ENCODE results near the gene GNG7.

Gene GNG7

DNA sequence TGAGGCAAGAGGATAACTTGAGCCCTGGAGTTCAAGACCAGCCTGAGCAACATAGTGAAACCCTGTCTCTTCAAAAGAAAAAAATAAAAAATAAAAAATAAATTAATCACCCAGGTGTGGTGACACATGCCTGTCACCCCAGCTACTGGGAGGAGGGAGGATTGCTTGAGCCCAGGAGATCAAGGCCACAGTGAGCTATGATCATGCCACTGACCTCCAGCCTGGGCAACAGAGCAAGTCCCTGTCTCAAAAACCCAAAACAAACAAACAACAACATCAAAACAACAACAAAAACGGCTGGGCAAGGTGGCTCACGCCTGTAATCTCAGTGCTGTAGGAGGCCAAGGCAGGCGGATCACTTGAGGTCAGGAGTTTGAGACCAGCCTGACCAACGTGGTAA, 41.6 kb upstream of the GNG7 start:
- no peaks in the 10 kb centered on the region for H3K27me3 ChIP-seq (ENCODE audit: insufficient read depth, poor library complexity, severe bottlenecking)
- no peaks in the 10 kb centered on the region for H3K36me3 ChIP-seq (ENCODE audit: low read depth)
- H3K4me1 ChIP-seq (ENCODE audit: insufficient read depth, poor library complexity, severe bottlenecking): no peaks in the 10 kb centered on the region
- TF ChIP-seq, protein P1, sequence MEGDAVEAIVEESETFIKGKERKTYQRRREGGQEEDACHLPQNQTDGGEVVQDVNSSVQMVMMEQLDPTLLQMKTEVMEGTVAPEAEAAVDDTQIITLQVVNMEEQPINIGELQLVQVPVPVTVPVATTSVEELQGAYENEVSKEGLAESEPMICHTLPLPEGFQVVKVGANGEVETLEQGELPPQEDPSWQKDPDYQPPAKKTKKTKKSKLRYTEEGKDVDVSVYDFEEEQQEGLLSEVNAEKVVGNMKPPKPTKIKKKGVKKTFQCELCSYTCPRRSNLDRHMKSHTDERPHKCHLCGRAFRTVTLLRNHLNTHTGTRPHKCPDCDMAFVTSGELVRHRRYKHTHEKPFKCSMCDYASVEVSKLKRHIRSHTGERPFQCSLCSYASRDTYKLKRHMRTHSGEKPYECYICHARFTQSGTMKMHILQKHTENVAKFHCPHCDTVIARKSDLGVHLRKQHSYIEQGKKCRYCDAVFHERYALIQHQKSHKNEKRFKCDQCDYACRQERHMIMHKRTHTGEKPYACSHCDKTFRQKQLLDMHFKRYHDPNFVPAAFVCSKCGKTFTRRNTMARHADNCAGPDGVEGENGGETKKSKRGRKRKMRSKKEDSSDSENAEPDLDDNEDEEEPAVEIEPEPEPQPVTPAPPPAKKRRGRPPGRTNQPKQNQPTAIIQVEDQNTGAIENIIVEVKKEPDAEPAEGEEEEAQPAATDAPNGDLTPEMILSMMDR (IDR thresholded peaks at IDR 0.05; ENCODE audit: poor library complexity, severe bottlenecking): no peak
- no peaks in the 10 kb centered on the region for H3K9me3 ChIP-seq (ENCODE audit: severe bottlenecking)
- H3K4me3 ChIP-seq (ENCODE audit: severe bottlenecking): no peak overlapping the region
- ATAC-seq (ENCODE audit: low read depth): no peak
- no peak overlapping the region for H3K27ac ChIP-seq (ENCODE audit: poor library complexity, severe bottlenecking)
- DNase-seq (ENCODE audit: low spot score): no peak

DNA sequence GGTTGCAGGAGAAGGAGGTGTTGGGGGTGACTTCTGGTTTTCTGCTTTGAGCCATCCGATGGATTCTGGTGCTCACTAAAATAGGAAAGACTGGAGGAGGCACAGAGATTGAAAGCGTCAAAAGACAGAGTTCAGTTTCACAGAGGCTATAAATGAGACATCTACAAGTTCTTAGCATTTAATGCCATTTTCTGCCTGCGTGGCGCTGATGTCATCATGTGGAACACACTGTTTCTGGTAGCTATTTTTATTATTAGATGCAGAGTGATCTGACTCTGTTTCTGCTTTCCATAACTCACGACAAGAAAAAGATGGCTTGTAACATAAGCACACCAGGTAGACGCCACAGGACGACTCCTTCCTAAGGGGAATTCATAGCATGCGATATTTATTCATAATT, 40.6 kb upstream of the GNG7 start:
- H3K4me1 ChIP-seq (ENCODE audit: insufficient read depth, poor library complexity, severe bottlenecking): no peaks in the 10 kb centered on the region
- H3K27me3 ChIP-seq (ENCODE audit: insufficient read depth, poor library complexity, severe bottlenecking): no peaks in the 10 kb centered on the region
- H3K36me3 ChIP-seq (ENCODE audit: low read depth): no peaks in the 10 kb centered on the region
- DNase-seq (ENCODE audit: low spot score) (no peak), ATAC-seq (ENCODE audit: low read depth) (no peak)
- H3K27ac ChIP-seq (ENCODE audit: poor library complexity, severe bottlenecking): no peak overlapping the region
- no peak overlapping the region for H3K4me3 ChIP-seq (ENCODE audit: severe bottlenecking)
- TF ChIP-seq, protein P1 (IDR thresholded peaks at IDR 0.05; ENCODE audit: poor library complexity, severe bottlenecking): no peak
- no peaks in the 10 kb centered on the region for H3K9me3 ChIP-seq (ENCODE audit: severe bottlenecking)

DNA sequence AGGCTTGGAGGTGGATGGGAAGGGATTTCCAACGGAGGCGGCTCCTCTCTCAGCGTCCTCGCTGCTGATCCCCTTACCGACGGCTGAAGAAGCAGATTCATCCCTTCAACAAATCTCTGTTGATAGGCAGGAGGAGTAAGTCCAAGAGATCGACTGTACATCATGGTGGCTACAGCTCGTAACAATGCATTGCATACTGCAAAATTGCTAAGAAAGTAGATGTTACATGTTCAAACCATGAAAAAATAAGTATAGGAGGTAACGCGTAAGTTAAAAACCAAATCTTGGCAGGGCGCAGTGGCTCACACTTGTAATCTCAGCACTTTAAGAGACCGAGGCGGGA, 37.8 kb upstream of the GNG7 start:
- DNase-seq (ENCODE audit: low spot score) (no peak), ATAC-seq (ENCODE audit: low read depth) (no peak)
- Histone ChIP-seq H3K4me3 (ENCODE audit: severe bottlenecking) (no peak overlapping the region), H3K4me1 (ENCODE audit: insufficient read depth, poor library complexity, severe bottlenecking) (no peaks in the 10 kb centered on the region), H3K36me3 (ENCODE audit: low read depth) (peaks cover 14% of the 10 kb centered on the region), H3K27me3 (ENCODE audit: insufficient read depth, poor library complexity, severe bottlenecking) (no peaks in the 10 kb centered on the region), H3K27ac (ENCODE audit: poor library complexity, severe bottlenecking) (no peak overlapping the region), H3K9me3 (ENCODE audit: severe bottlenecking) (no peaks in the 10 kb centered on the region)
- TF ChIP-seq, protein P1 (IDR thresholded peaks at IDR 0.05; ENCODE audit: poor library complexity, severe bottlenecking): no peak

DNA sequence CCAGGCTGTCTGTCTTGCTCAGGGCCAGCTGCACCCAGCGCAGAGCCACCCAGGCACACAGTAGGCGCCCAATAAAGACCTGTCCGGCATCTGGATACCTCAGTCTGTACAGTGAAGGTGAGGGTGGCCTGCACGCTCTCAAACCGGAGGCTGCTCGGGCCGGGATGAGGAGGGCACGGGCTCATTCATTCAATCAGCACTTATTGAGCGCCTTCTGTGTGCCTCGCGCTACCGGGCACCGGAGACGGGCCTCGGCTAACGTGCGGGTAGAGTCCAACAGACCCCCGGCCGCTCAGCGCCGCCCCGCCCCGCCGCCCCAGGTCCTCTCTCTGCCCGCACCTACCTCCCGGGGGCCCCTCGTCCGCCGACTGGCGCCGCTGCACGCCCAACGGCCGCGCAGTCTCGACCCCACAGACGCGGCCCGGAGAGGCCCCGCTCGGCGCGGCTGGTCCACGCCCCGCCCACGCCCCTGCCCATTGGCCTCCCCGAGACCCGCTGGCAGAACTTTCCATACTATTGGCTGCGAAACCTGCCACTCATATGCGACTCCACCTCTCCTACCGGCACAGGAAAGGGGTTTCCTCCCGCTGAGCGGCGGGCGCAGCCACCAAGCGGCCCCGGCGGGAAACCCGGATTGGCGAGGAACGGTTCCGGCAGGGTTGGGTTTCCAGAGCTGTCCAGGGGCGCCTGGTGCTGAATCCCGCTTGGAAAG, 37.3 kb upstream of the GNG7 start, which contains the start of gene SLC39A3:
Gene SLC39A3, minus strand, starts transcription at position 416 of the 712 bp plus-strand sequence. CDS start 2,760 bp downstream, outside the sequence.
- peak; percentile 99 for ATAC-seq (ENCODE audit: low read depth)
- Histone ChIP-seq H3K9me3 (ENCODE audit: severe bottlenecking) (no peaks in the 10 kb centered on the region), H3K4me3 (ENCODE audit: severe bottlenecking) (peak within 1 kb of the TSS; percentile 72), H3K27ac (ENCODE audit: poor library complexity, severe bottlenecking) (no peak within 1 kb of the TSS), H3K36me3 (ENCODE audit: low read depth) (peaks cover 14% of the 10 kb centered on the region), H3K4me1 (ENCODE audit: insufficient read depth, poor library complexity, severe bottlenecking) (no peaks in the 10 kb centered on the region), H3K27me3 (ENCODE audit: insufficient read depth, poor library complexity, severe bottlenecking) (no peaks in the 10 kb centered on the region)
- TF ChIP-seq, protein P1 (IDR thresholded peaks at IDR 0.05; ENCODE audit: poor library complexity, severe bottlenecking): no peak
- peak; percentile 92 for DNase-seq (ENCODE audit: low spot score)

DNA sequence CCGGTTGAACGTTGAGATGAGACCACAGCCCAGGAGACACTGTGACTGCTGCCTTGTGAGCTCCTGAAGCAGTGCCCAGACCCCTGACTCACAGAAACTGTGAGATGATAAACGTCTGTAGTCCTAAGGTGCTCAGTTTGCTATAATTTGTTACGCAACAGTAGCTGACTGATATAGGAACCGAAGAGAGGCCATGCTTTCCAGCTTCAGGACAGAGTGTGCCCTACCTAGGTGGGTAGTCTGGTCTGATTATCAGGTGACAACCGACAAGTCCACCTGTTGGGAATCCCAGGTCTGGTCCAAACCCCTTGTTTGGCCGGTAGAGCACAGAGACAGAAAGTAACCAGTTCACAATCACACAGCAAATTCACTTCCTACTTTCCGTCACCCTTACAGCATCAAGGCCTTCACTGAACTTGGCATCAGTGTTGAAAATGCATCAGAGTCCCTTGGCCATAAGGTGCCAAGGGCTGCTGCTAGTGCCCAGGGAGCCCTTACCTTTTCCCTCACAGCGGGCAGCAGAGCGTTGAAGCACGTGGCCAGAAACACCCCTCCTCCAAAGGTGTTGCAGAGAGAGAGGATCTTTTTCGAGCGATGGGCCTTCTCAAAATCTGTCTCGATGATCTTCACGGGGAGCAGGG, 34.2 kb upstream of the GNG7 start:
- DNase-seq (ENCODE audit: low spot score) (no peak), ATAC-seq (ENCODE audit: low read depth) (no peak)
- Histone ChIP-seq H3K36me3 (ENCODE audit: low read depth) (peaks cover 14% of the 10 kb centered on the region), H3K27ac (ENCODE audit: poor library complexity, severe bottlenecking) (no peak overlapping the region), H3K4me3 (ENCODE audit: severe bottlenecking) (no peak overlapping the region), H3K9me3 (ENCODE audit: severe bottlenecking) (no peaks in the 10 kb centered on the region), H3K27me3 (ENCODE audit: insufficient read depth, poor library complexity, severe bottlenecking) (no peaks in the 10 kb centered on the region), H3K4me1 (ENCODE audit: insufficient read depth, poor library complexity, severe bottlenecking) (no peaks in the 10 kb centered on the region)
- TF ChIP-seq, protein P1 (IDR thresholded peaks at IDR 0.05; ENCODE audit: poor library complexity, severe bottlenecking): no peak
